ENCODE data around the gene PDGFA.

PDGFA gene

DNA sequence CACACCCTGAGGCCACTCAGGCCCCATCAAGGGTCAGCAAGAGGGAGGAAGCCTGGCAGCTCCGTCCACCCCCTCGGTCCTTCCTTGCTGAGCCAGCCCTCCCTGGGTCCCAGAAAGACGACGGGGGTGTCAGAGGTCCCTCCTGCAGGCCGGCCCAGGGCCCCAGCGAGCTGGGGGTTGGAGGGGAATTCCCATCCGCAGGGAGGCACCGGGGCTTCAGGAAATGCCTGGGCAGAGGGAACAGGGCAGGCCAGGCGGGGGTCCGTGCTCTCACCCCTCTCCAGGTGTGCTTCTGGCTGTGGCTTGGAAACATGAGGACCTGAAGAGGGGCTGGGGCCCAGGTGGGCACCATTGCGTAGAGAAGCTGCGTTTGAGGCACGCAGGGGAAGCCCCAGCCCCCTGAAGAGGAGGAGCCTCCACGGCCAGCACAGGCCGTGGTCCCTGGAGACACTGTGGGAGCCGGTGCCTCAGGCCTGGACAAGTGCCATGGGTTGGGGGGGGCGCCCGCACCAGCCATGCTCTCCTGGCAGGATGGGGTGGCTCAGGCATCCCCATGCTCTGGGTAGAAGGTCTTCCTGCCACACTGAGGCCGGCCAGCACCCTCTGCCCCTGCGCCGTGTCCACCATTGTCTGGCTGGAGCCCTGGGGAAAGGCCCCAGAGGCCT, 66.7 kb downstream of the PDGFA start:
- no peak overlapping the region for H3K27ac ChIP-seq (ENCODE audit: low read depth, low read length)
- H3K4me3 ChIP-seq (ENCODE audit: low read length), result no peak overlapping the region
- H3K4me1 ChIP-seq (ENCODE audit: control insufficient read depth, insufficient read depth, low read length), result no peaks in the 10 kb centered on the region
- peaks cover 12% of the 10 kb centered on the region for H3K27me3 ChIP-seq (ENCODE audit: control insufficient read depth, insufficient read depth, low read length)
- no peak overlapping the region for H3K9ac ChIP-seq (ENCODE audit: low read length)
- no peaks in the 10 kb centered on the region for H3K36me3 ChIP-seq (ENCODE audit: control insufficient read depth, insufficient read depth, low read length)

DNA sequence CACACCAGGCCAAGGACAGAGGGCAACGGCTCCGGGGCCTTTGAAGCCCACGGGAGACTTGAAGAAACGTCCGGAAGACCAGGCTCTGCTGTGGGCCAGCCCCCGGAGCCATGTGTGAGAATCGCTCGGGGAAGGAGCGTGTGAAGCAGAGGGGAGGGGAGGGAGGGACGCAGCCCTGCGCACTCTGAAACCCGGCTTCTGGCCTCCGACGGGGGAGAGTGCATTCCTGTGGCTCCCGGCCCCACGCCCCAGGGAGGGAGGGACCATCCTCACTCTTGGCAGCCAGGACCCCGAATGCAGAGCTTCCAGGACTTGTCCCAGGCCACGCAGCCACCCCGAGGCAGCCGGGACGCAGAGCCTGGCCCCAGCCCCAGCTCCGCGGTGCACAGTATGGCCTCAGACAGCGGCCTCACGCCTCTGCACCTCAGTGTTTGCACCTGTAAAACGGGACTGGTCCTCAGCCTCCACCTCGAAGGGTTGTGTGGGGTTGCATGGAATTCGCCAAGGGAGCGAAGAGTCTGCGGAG, 67.4 kb downstream of the PDGFA start:
- Histone ChIP-seq H3K27me3 (ENCODE audit: control insufficient read depth, insufficient read depth, low read length) (peaks cover 12% of the 10 kb centered on the region), H3K4me3 (ENCODE audit: low read length) (no peak overlapping the region), H3K36me3 (ENCODE audit: control insufficient read depth, insufficient read depth, low read length) (no peaks in the 10 kb centered on the region), H3K27ac (ENCODE audit: low read depth, low read length) (no peak overlapping the region), H3K4me1 (ENCODE audit: control insufficient read depth, insufficient read depth, low read length) (no peaks in the 10 kb centered on the region), H3K9ac (ENCODE audit: low read length) (no peak overlapping the region)

DNA sequence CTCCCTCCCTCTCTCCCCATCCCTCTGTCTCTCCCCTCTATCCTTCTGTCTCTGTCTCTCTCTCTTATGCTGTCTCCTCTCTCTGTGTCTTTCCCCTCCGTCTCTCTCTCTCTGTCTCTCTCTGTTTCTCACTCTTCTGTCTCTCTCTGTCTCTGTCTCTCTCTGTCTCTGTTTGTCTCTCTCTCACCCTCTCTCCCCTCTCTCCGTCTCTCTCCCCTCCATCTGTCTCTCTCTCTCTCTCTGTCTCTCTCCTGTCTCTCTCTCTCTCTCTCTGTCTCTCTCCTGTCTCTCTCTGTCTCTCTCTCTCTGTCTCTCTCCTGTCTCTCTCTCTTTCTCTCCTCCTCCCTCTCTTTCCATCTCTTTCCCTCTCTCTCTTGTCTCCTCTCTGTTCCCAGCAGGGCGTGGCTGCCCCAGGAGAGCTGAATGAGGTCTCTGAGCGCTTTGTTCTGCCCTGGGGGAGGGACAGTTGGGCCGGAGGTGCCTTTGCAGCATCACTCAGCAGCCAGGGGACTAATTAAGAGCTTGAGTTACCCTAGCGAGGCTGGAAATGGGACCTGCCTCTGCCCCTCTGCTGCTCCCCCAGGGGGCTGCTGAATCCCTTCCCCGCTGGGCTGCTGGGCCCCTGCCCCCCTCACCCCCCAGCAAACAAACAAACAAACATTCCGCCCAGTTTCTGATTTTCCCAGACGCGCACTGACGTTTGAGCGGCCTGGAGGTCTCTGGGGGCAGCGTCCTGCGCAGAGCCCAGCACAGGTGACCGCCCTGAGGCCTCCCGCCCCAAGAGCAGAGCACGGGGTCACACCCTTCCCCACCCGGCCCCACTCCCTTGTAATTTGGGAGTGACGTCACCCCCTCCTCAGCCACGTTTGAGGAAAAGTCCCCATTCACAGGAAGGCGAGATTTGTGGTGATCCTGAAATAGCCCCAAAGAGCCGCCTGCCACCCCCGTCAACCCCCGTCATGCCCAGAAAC, 68.1 kb downstream of the PDGFA start:
- Histone ChIP-seq H3K4me3 (ENCODE audit: low read length) (no peak overlapping the region), H3K27me3 (ENCODE audit: control insufficient read depth, insufficient read depth, low read length) (peaks cover 12% of the 10 kb centered on the region), H3K4me1 (ENCODE audit: control insufficient read depth, insufficient read depth, low read length) (no peaks in the 10 kb centered on the region), H3K36me3 (ENCODE audit: control insufficient read depth, insufficient read depth, low read length) (no peaks in the 10 kb centered on the region), H3K27ac (ENCODE audit: low read depth, low read length) (no peak overlapping the region), H3K9ac (ENCODE audit: low read length) (no peak overlapping the region)

DNA sequence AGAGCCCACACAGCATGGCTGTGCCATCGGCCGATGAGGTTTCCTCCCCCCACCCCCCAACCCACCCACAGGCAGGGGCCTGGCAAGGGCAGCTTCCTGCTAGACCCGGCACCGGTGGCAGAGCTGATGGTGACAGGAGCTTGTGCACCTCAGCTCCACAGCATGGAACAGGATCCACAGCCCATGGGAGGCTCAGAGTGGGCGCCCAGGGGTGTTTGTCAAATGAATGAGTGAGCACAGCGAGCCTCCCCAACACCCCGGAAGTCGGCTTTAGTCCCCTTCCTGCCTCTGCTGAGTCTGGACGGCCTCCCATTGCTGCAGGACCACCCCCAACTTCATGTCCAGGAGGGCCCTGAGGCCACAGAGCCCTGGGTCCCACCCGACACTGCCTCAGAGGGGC, 68.9 kb downstream of the PDGFA start:
- Histone ChIP-seq H3K4me3 (ENCODE audit: low read length) (no peak overlapping the region), H3K36me3 (ENCODE audit: control insufficient read depth, insufficient read depth, low read length) (no peaks in the 10 kb centered on the region), H3K4me1 (ENCODE audit: control insufficient read depth, insufficient read depth, low read length) (no peaks in the 10 kb centered on the region), H3K27me3 (ENCODE audit: control insufficient read depth, insufficient read depth, low read length) (peaks cover 12% of the 10 kb centered on the region), H3K9ac (ENCODE audit: low read length) (no peak overlapping the region), H3K27ac (ENCODE audit: low read depth, low read length) (no peak overlapping the region)

DNA sequence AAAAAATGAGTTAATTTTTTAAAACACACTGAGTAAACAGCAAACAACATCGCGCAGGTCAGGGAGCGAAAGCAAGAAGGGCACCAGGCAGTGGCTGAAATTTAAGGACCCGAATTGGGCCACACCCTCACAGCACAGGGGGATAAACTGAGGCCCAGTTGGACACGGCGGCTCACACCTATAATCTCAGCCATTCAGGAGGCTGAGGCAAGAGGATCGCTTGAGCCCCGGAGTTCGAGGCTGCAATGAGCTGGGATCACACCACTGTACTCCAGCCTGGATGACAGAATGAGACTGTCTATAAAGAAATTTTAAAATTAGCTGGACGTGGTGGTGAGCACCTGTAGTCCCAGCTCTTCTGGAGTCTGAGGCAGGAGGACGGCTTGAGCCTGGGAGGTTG, 69.6 kb downstream of the PDGFA start:
- Histone ChIP-seq H3K27me3 (ENCODE audit: control insufficient read depth, insufficient read depth, low read length) (peaks cover 12% of the 10 kb centered on the region), H3K27ac (ENCODE audit: low read depth, low read length) (no peak overlapping the region), H3K4me1 (ENCODE audit: control insufficient read depth, insufficient read depth, low read length) (no peaks in the 10 kb centered on the region), H3K36me3 (ENCODE audit: control insufficient read depth, insufficient read depth, low read length) (no peaks in the 10 kb centered on the region), H3K4me3 (ENCODE audit: low read length) (no peak overlapping the region), H3K9ac (ENCODE audit: low read length) (no peak overlapping the region)

DNA sequence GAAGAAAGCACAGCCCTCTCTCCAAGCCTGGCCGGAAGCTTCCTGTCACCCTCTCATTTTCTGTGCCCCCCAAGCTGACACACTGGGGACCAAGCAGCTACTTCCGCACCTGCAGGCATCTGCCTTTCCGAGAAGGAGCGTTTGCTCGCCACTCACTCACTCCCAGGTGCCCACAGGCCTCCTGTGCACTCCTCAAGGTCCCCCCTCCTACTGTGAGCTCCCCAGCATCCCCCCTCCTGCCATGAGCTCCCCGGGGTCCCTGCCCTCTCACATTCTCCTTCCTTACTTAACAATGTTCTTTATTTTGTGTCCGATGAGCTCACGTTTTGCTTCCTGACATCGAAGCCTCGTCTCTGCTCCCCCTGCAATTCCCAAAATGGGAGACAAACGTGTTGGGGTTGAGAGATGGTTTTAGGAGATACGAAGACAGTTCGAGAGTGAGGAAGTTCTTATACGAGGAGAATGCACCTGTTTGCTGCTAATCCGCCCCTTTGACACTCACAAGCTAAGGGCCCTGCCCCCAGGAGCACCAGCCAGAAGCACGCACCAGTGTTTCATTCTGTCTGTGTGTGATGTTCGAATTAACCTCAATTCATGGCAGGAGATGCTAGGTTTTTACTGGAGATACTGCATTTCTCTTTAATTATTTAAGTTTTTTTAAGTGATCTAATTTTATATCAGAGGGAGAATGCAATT, 70.2 kb downstream of the PDGFA start:
- H3K36me3 ChIP-seq (ENCODE audit: control insufficient read depth, insufficient read depth, low read length), result no peaks in the 10 kb centered on the region
- H3K9ac ChIP-seq (ENCODE audit: low read length), result no peak overlapping the region
- no peak overlapping the region for H3K4me3 ChIP-seq (ENCODE audit: low read length)
- H3K27me3 ChIP-seq (ENCODE audit: control insufficient read depth, insufficient read depth, low read length), result peaks cover 12% of the 10 kb centered on the region
- H3K4me1 ChIP-seq (ENCODE audit: control insufficient read depth, insufficient read depth, low read length), result no peaks in the 10 kb centered on the region
- no peak overlapping the region for H3K27ac ChIP-seq (ENCODE audit: low read depth, low read length)

DNA sequence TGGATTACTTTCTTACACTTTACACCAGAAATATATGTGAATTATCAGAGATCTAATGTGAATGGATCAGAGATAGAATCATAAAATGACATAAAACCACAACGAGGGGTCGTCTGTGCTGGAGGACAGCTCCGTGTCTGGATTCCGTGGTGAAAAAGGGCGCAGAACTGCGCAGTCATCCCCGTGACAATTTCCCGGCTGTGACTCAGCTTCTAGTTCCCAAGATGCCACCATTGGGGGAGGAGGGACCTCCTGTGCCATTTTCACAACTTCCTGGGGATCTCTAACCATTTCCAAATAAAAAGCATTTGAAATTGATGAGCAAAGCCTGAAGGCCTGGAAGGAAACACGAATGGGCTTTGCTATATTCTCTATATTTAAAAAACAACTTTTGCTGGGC, 72.1 kb downstream of the PDGFA start:
- no peak overlapping the region for H3K4me3 ChIP-seq (ENCODE audit: low read length)
- no peak overlapping the region for H3K9ac ChIP-seq (ENCODE audit: low read length)
- H3K27me3 ChIP-seq (ENCODE audit: control insufficient read depth, insufficient read depth, low read length), result peaks cover 3% of the 10 kb centered on the region

More for the DNA sequence above, 72.1 kb downstream of the PDGFA start:
- Histone ChIP-seq H3K27ac (ENCODE audit: low read depth, low read length) (no peak overlapping the region), H3K36me3 (ENCODE audit: control insufficient read depth, insufficient read depth, low read length) (no peaks in the 10 kb centered on the region), H3K4me1 (ENCODE audit: control insufficient read depth, insufficient read depth, low read length) (no peaks in the 10 kb centered on the region)

Data from rectal smooth muscle tissue (tissue), 1 donor.